K562 (cell line): ENCODE results near the gene VGLL4.

ENCODE experiments used
- ATF7 ChIP-seq: fragments of 450-650 bp; IDR thresholded peaks from 2 replicates; pipeline ENCODE4 v1.7.1; 2014; ENCODE audit warnings: mild to moderate bottlenecking, moderate library complexity
- CCAR2 ChIP-seq: fragments of 200-400 bp; formaldehyde crosslinking; IDR thresholded peaks from 2 replicates; pipeline ENCODE4 v1.6.1; 2017; ENCODE audit warnings: mild to moderate bottlenecking, low read depth, low read length
- CSDE1 ChIP-seq, 2 experiments: fragments of 450-650 bp; IDR thresholded peaks; 2 replicates each; pipeline ENCODE4 v1.6.1; 2016; ENCODE audit warnings: mild to moderate bottlenecking in 1 of 2
- CTCF ChIP-seq, 3 experiments: IDR thresholded peaks in 2 of 3; conservative IDR thresholded peaks in 1 of 3; 2 replicates each; pipeline ENCODE4 v1.5.1; 2011 to 2012; ENCODE audit warnings: low read length in 3 of 3, mild to moderate bottlenecking in 3 of 3, control low read depth in 2 of 3, improper control_type of control experiment in 1 of 3, inconsistent platforms in 1 of 3, low read depth in 1 of 3, mixed read lengths in 1 of 3, moderate library complexity in 1 of 3; ENCODE audit not compliant: insufficient read depth in 2 of 3
- FOSL1 ChIP-seq: fragments of 200-800 bp; sonication (Bioruptor generic); conservative IDR thresholded peaks from 2 replicates; pipeline ENCODE4 v1.6.1; 2016; ENCODE audit warnings: missing genetic modification characterization, missing compliant biosample characterization
- FOXP4 ChIP-seq: sonication (generic); formaldehyde crosslinking; IDR thresholded peaks from 2 replicates; pipeline ENCODE4 v1.8.0; 2022; ENCODE audit warnings: mild to moderate bottlenecking, missing genetic modification reagents, borderline replicate concordance
- MXI1 ChIP-seq: IDR thresholded peaks from 2 replicates; pipeline ENCODE4 v1.6.1; 2011; ENCODE audit warnings: low read depth, mild to moderate bottlenecking, improper control_type of control experiment, low read length
- ZHX1 ChIP-seq: fragments of 150-350 bp; conservative IDR thresholded peaks from 2 replicates; pipeline ENCODE4 v1.6.1; 2014; ENCODE audit warnings: low read length

- TF ChIP-seq FOSL1 (no peak), ATF7 (no peak), ZHX1 (no peak), CCAR2 (no peak), MXI1 (no peak), CSDE1 (IDR thresholded peaks at IDR 0.05) (no peak), FOXP4 (CRISPR knock-in tag) (no peak), CTCF (IDR thresholded peaks at IDR 0.05 in 2 of 3, conservative IDR thresholded peaks at IDR 0.05 in 1 of 3; ENCODE audit: insufficient read depth in 2 of 3, low read depth in 1 of 3, low read length in 3 of 3) (no peak)
These were observed 16.1 kb downstream of the VGLL4 start for GRCh38 chr3:11627612-11628011.
